HG03460 (cell line): ENCODE results near the gene PTPRG.
"Not testable (repeated sequence)": the region's sequence is repeated elsewhere in the genome, so short reads cannot be mapped to it uniquely, and the experiment has no call there.

Source experiments
- ATAC-seq: cut with Tn5 transposase; IDR thresholded peaks from one replicate; pipeline ENCODE4 v1.9.1; 2021; ENCODE audit not compliant: unreplicated experiment

The PTPRG gene

GRCh38 chr3:62032738-62033137 is 471.4 kb downstream of the PTPRG start:
- ATAC-seq: no peak

DNA sequence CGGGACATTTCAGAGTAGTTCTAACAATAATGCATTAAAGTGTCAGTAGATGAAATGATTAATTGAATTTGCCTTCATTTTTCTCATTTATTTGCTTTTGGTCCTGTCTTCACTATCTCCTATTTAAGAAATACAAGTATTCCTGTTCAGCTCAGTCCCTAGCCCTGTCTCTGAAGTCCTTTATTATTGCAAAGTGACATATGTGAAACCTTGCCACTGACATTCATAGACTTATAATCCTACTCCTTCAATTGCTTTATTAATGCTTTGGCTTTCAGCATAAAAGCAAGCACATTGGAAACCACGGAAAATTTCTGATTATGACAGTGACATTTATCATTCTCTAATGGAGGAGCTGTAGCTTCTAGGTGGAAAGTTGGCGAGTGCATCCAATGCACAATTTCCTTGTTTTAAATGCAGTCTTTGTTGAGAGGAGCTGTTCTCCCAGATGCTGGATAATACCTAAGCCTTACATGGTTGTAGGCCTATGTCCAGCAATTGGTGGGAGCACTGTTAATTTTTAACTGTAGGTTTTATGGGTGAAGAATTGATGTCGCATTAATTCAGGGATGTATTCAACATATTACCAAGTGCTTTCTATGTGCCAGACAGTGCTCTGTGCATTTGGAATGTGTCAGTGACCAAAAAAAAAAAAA is 474.2 kb downstream of the PTPRG start:
- ATAC-seq: no peak

- ATAC-seq: no peak
Measured at GRCh38 chr3:62036726-62037125, 475.4 kb downstream of the PTPRG start.

DNA sequence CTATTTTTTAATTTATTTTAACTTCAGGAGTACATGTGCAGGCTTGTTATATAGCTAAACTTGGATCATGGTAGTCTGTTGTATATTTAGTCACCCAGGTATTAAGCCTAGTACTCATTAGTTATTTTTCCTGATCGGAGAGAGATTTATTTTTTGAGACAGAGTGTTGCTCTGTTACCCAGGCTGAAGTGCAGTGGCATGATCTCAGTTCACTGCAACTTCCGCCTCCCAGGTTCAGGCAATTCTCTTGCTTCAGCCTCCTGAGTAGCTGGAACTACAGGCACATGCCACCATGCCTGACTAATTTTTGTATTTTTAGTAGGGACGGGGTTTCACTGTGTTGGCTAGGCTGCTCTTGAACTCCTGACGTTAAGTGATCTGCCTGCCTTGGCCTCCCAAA is 477.4 kb downstream of the PTPRG start:
- not testable (repeated sequence) for ATAC-seq

DNA sequence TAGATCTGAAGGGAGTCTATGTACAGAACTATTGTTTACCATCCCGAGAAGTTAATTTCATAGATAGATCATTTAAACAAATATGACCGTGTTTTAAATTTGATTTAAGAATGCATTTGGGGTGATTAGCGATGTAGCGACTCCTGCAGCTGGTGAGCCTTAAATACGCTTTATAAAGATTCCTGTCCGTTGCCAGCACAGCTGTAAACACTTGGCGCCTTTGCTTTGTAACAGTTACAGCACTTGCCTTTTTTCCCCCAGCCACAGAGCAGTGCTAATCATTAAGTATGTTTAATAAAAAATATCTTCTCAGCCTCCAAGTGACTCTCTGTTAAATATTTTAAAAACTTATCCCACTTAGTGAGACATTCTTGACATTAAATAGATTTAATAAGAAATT is 478.2 kb downstream of the PTPRG start:
- no peak for ATAC-seq

DNA sequence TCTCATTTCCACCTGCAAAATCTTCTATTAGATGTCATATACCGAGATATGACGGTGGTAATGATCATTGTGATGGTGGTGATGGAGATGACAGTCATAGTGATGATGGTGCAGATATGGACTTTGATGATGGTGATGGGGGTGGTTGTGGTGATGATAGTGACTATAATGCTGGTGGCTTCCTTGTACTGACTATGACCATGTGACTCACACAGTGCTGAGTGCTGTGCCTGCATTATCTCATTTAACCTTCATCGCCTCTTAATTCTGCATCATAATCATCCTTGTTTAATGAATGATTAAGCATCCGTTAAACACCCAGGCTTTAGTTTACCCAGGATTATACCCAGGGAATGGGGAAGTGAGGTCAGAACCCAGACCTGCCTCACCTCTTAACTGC is 480.3 kb downstream of the PTPRG start:
- ATAC-seq: no peak

DNA sequence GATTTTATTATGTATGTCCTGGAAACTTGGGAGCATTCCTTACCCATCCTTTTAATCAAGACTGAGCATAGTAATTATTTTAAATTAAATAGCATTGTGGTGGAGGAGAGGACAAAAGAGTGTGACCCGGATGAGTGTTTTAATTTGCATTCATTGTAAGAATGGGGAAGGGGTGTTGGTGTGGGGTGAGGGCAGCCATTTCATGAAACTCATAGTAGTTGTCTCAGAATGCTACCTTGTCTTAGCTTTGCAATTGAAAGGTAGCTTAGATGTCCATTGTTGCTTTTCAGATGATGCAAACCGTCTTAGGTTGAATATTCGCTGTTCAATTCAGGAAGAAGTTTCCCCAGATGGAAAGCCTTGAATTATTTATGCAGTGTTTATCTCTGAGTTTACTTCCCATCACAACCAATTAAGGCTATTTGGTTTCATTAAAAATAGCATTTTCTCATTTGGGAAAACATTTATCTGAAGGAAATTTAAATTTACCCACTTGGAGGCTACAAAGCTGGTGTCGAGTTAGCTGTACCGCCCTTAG is 483.6 kb downstream of the PTPRG start:
- no peak for ATAC-seq

- ATAC-seq: no peak
Measured at GRCh38 chr3:62046326-62046725, 485.0 kb downstream of the PTPRG start.

GRCh38 chr3:62048577-62048976 is 487.2 kb downstream of the PTPRG start:
- ATAC-seq: no peak

- no peak for ATAC-seq
Measured at GRCh38 chr3:62049033-62049432, 487.7 kb downstream of the PTPRG start.

DNA sequence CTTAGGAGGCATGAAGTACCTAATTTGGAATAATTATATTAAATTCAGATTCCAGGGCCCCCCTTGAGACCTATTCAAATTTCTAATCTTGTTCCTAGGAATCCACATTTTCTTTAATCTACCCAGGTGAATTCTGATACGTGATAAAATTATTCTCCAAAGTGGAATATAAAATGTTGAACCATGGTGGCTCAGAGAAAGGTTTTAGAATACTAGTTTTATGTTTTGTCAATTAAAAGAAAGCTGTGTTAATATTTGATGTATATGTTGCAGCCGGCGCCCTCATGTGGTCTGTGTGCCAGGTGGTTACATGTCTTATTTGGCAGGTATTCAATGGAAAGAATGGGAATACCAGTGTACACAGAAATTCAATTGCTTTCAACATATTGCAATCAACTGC is 490.1 kb downstream of the PTPRG start:
- no peak for ATAC-seq

DNA sequence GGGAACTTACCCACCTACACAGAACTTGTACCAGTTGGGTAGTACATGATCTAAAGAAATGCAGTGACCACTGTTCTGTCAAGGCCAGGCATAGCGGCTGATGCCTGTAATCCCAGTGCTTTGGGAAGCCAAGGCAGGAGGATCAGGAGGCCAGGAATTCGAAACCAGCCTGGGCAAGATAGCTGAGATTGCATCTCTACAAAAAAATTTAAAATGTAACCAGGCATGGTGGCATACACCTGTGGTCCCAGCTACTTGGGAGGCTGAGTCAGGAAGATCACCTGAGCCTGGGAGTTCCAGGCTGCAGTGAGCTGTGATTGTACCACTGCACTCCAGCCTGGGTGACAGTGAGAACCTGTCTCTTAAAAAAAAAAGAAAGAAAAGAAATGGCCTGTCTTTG is 491.0 kb downstream of the PTPRG start:
- ATAC-seq: no peak

GRCh38 chr3:62056658-62057057 is 495.3 kb downstream of the PTPRG start:
- ATAC-seq: no peak

DNA sequence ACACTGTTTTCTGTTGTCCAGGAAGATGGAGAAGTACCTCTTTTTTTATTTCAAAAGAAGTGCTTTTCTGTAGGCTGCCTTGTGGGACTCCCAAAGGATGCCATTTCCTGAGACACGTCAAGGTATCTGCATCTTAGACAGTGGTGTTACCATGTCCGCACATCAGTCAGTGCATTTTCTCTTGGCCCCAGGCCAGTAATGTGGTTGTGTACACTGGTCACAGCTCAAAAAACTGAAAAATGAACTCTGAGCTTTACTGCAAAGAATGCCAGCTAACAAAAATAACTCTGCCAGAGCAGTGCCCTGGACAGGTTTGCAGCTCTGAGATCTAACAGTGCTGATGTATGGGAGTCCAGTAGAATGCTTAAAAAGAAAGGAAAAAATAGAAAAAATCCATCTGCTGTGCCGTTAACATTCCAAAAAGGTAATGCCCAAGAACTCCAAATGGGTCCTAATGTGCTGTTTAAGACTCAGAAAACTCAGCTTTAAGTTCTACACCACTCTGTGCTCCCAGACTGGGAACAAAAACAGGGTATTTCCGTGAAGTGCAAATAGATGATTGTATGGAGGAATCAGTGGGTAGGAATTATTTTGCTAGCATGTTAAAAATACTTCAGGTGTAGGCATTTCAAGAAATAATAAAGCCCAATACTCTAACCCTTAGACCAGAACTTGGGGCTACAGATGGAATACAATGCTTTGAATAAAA is 496.1 kb downstream of the PTPRG start:
- no peak for ATAC-seq

- ATAC-seq: no peak
Measured at GRCh38 chr3:62065985-62066693, 504.8 kb downstream of the PTPRG start.

DNA sequence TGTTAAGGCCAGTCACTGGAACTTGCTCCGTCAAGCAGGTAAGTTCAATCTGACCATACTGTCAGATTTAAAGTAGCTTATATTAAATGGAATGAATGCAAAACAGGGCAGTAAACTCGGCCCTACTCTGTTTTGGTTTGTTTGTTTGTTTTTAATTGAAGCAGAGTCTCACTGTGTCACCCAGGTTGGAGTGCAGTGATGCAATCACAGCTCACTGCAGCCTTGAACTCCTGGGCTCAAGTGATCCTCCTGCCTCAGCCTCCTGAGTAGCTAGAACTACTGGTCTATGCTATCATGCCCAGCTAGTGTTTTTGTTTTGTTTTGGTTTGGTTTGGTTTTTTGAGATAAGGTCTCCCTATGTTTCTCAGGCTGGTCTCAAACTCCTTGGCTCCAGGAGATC is 507.0 kb downstream of the PTPRG start:
- no peak for ATAC-seq

- ATAC-seq: no peak
Measured at GRCh38 chr3:62070891-62071290, 509.5 kb downstream of the PTPRG start.

- no peak for ATAC-seq
Measured at GRCh38 chr3:62073038-62073437, 511.7 kb downstream of the PTPRG start.

GRCh38 chr3:62084558-62084957 is 523.2 kb downstream of the PTPRG start:
- no peak for ATAC-seq

- ATAC-seq: no peak
Measured at GRCh38 chr3:62088472-62089104, 527.2 kb downstream of the PTPRG start.

DNA sequence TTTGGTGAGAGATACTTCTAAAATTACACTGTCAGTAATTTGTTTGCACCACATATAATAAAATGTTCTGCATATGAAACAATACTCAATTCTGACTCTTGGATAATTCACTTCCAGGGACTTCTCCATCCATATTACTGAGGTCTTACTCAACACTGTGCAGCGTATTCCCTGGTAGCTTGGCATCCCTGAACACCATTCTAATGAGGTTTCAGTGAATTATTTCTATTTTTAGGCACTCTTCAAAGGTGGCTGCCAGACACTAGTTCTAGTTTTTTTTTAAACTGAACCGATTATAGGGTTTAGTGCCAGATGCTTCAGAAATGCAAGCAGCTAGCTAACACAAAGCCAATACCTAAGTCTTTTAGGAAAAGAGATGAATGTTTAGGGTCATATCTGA is 528.7 kb downstream of the PTPRG start:
- ATAC-seq: no peak
